ENCODE measurements around the gene ZSCAN22.
"Not testable (repeated sequence)": the region's sequence is repeated elsewhere in the genome, so short reads cannot be mapped to it uniquely, and the experiment has no call there.

ZSCAN22 gene

GRCh38 chr19:58352760-58353671 lies 26.2 kb downstream of the ZSCAN22 start, which contains the start of gene A1BG:
A1BG (minus strand) TSS chr19:58353492; CDS start chr19:58353437, 55 bp downstream.
- DNase-seq, result no peak

- no peak for DNase-seq
Measured at GRCh38 chr19:58353717-58354477, 27.1 kb downstream of the ZSCAN22 start.

- DNase-seq, result no peak
Measured at GRCh38 chr19:58354478-58355030, 27.8 kb downstream of the ZSCAN22 start.

- no peak for DNase-seq
Measured at GRCh38 chr19:58355215-58355796, 28.5 kb downstream of the ZSCAN22 start.

- no peak for DNase-seq
Measured at GRCh38 chr19:58355908-58356765, 29.3 kb downstream of the ZSCAN22 start.

GRCh38 chr19:58356766-58357480 lies 30.1 kb downstream of the ZSCAN22 start:
- DNase-seq, result no peak

- DNase-seq, result no peak
Measured at GRCh38 chr19:58357481-58358145, 30.8 kb downstream of the ZSCAN22 start.

GRCh38 chr19:58361900-58362271 lies 35.1 kb downstream of the ZSCAN22 start:
- no peak for DNase-seq

- peak in 1 of 2 experiments; percentile 82 for DNase-seq
Measured at GRCh38 chr19:58362272-58362994, 35.6 kb downstream of the ZSCAN22 start, which contains the start of gene ZNF497. ZNF497 (minus strand) TSS chr19:58362751; CDS start chr19:58357635, 5,116 bp downstream.

- DNase-seq, result no peak
Measured at GRCh38 chr19:58364146-58364545, 37.4 kb downstream of the ZSCAN22 start.

- no peak for DNase-seq
Measured at GRCh38 chr19:58366585-58367430, 40.0 kb downstream of the ZSCAN22 start.

GRCh38 chr19:58367698-58368454 lies 41.1 kb downstream of the ZSCAN22 start:
- no peak for DNase-seq

- DNase-seq, result no peak
Measured at GRCh38 chr19:58368561-58369360, 42.0 kb downstream of the ZSCAN22 start.

- DNase-seq, result no peak
Measured at GRCh38 chr19:58372311-58373133, 45.7 kb downstream of the ZSCAN22 start.

GRCh38 chr19:58374200-58374599 lies 47.4 kb downstream of the ZSCAN22 start:
- no peak for DNase-seq

- not testable (repeated sequence) for DNase-seq
Measured at GRCh38 chr19:58376724-58377123, 49.9 kb downstream of the ZSCAN22 start.
